SU-DHL-6 (cell line): ENCODE data around the gene HDDC3.

ENCODE experiments used
- CTCF ChIP-seq: fragments of 200-600 bp; sonication (generic); IDR thresholded peaks from one replicate; pipeline ENCODE4 v1.5.1; 2017; ENCODE audit warnings: antibody characterized with exemption, mild to moderate bottlenecking, low read length, moderate library complexity; ENCODE audit not compliant: insufficient read depth, poor library complexity, severe bottlenecking
- EZH2phosphoT487 ChIP-seq: fragments of 200-600 bp; sonication (generic), shearing (Covaris generic); conservative IDR thresholded peaks from 2 replicates; pipeline ENCODE4 v1.6.1; 2018; ENCODE audit warnings: mild to moderate bottlenecking, antibody characterized with exemption, low read length, moderate library complexity, mixed read lengths

- TF ChIP-seq CTCF, result no peak
- TF ChIP-seq EZH2phosphoT487, result no peak
Measured at GRCh38 chr15:90892498-90893174, 39.7 kb downstream of the HDDC3 start.
